MV-4-11 (cell line): Measurements from ENCODE around the gene TXNDC11.

Experiments used
- DNase-seq: peaks from one replicate; lab custom pipeline; 2025; lab: John Stamatoyannopoulos, UW

Gene TXNDC11

GRCh38 chr16:11655655-11656054, 87.0 kb downstream of the TXNDC11 start:
- DNase-seq = no peak

- DNase-seq = no peak
These were observed 90.9 kb downstream of the TXNDC11 start for GRCh38 chr16:11651796-11652195.

GRCh38 chr16:11650641-11651591, 91.7 kb downstream of the TXNDC11 start:
- DNase-seq = no peak

- no peak for DNase-seq
These were observed 93.4 kb downstream of the TXNDC11 start for GRCh38 chr16:11649276-11649675.

- no peak for DNase-seq
These were observed 99.9 kb downstream of the TXNDC11 start for GRCh38 chr16:11642765-11643116.

GRCh38 chr16:11640987-11641817, 101.5 kb downstream of the TXNDC11 start:
- peak; percentile 47 for DNase-seq

- DNase-seq = peak; percentile 92
These were observed 102.4 kb downstream of the TXNDC11 start for GRCh38 chr16:11639925-11640899.

- DNase-seq = no peak
These were observed 103.6 kb downstream of the TXNDC11 start for GRCh38 chr16:11639008-11639562.

GRCh38 chr16:11638140-11638539, 104.5 kb downstream of the TXNDC11 start:
- no peak for DNase-seq

- DNase-seq = no peak
These were observed 105.3 kb downstream of the TXNDC11 start for GRCh38 chr16:11637320-11637719.

GRCh38 chr16:11636172-11636721, 106.4 kb downstream of the TXNDC11 start:
- no peak for DNase-seq

GRCh38 chr16:11635679-11636171, 106.9 kb downstream of the TXNDC11 start:
- no peak for DNase-seq

GRCh38 chr16:11635113-11635652, 107.5 kb downstream of the TXNDC11 start:
- no peak for DNase-seq

GRCh38 chr16:11634312-11634711, 108.3 kb downstream of the TXNDC11 start:
- DNase-seq = peak; percentile 20

- DNase-seq = no peak
These were observed 109.5 kb downstream of the TXNDC11 start for GRCh38 chr16:11633113-11633512.

GRCh38 chr16:11632455-11632939, 110.2 kb downstream of the TXNDC11 start:
- DNase-seq = peak; percentile 69

- DNase-seq = no peak
These were observed 111.4 kb downstream of the TXNDC11 start for GRCh38 chr16:11631214-11631613.

- DNase-seq = no peak
These were observed 111.9 kb downstream of the TXNDC11 start for GRCh38 chr16:11630768-11631056.

GRCh38 chr16:11630046-11630767, 112.5 kb downstream of the TXNDC11 start:
- DNase-seq = peak; percentile 29
